Measurements from ENCODE around the gene DEGS2. TPM values are rescaled to one million over a fixed set of nuclear protein-coding genes. Genes with fewer than 3 reads are reported as not detected.
"Not testable (repeated sequence)": the region's sequence is repeated elsewhere in the genome, so short reads cannot be mapped to it uniquely, and the experiment has no call there.

DEGS2 gene
- total and polyA plus RNA-seq, 2 experiments from 2014 or later: 1.3 to 2.7 TPM

DNA sequence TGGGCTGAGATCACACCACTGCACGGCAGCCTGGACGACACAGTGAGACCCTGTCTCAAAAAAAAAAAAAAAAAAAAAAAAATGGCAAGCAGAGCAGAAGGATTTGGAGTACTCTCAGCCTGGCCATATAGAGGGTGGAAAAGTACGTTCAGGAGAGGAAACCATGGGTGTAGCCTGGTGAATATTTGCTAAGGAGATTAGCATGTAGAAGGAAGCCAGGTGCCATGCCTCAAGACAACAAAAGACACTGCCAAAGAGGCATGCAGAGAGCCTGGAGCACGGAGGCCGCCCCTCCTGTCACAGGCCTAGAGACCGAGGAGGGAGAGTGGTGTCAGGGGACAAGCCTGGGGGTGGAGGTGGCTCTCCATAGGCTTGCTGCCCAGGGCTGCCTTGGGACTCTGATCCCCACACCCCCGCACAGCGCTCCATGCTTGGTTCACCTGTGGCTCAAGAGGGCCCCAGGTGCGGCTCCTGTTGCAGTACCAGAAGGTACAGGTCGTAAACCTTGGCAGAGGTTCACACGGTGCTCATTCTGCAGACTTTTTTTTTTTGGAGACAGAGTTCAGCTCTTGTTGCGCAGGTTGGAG is 27.9 kb upstream of the DEGS2 start:
- no peak overlapping the region for H3K27ac ChIP-seq
- no peak for TF ChIP-seq CTCF (IDR thresholded peaks at IDR 0.05; ENCODE audit: low read depth, low read length)
- DNase-seq (ENCODE audit: low read depth in 1 of 2, low spot score in 1 of 2): no peak
- H3K4me3 ChIP-seq: no peak overlapping the region
- no peaks in the 10 kb centered on the region for H3K36me3 ChIP-seq
- no peaks in the 10 kb centered on the region for H3K9me3 ChIP-seq (ENCODE audit: low read depth)
- H3K4me1 ChIP-seq (ENCODE audit: low read depth): peaks cover 2% of the 10 kb centered on the region
- no peaks in the 10 kb centered on the region for H3K27me3 ChIP-seq

GRCh38 chr14:100181876-100182551 is 22.6 kb upstream of the DEGS2 start:
- H3K27me3 ChIP-seq; H3K4me1 ChIP-seq (ENCODE audit: low read depth); H3K9me3 ChIP-seq (ENCODE audit: low read depth); DNase-seq (ENCODE audit: low read depth in 1 of 2, low spot score in 1 of 2); H3K4me3 ChIP-seq; H3K27ac ChIP-seq; H3K36me3 ChIP-seq: not testable (repeated sequence)

DNA sequence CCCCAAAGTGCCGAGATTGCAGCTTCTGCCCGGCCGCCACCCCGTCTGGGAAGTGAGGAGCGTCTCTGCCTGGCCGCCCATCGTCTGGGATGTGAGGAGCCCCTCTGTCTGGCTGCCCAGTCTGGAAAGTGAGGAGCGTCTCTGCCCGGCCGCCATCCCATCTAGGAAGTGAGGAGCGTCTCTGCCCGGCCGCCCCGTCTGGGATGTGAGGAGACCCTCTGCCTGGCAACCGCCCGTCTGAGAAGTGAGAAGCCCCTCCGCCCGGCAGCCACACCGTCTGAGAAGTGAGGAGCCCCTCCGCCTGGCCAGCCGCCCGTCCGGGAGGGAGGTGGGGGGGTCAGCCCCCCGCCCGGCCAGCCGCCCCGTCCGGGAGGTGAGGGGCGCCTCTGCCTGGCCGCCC is 21.2 kb upstream of the DEGS2 start:
- not testable (repeated sequence) for DNase-seq (ENCODE audit: low read depth in 1 of 2, low spot score in 1 of 2); H3K9me3 ChIP-seq (ENCODE audit: low read depth); H3K27ac ChIP-seq; H3K4me3 ChIP-seq; H3K27me3 ChIP-seq; H3K4me1 ChIP-seq (ENCODE audit: low read depth); H3K36me3 ChIP-seq

DNA sequence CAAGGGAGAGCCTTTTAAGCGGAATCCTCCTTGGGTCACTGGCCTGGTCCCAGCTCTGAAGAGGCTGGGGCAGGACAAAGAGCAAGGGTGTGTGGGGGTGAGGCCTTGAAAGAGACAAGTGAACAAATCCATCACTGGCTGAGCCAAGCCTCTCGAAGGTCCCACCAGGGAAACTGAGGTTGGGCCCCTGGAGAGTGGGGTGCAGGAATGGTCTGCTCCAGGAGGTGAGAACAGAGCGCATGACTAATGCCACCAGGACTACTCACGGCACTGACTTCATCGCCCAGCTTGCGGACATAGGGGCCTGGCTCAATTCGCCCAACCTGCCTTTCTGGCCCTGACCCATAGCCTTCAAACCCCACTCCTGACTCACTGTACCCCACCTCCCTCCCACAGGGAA is 19.2 kb upstream of the DEGS2 start:
- DNase-seq (ENCODE audit: low read depth in 1 of 2, low spot score in 1 of 2): no peak
- Histone ChIP-seq H3K27me3 (no peaks in the 10 kb centered on the region), H3K9me3 (ENCODE audit: low read depth) (no peaks in the 10 kb centered on the region), H3K36me3 (no peaks in the 10 kb centered on the region), H3K27ac (no peak overlapping the region), H3K4me1 (ENCODE audit: low read depth) (no peaks in the 10 kb centered on the region), H3K4me3 (no peak overlapping the region)
- TF ChIP-seq CTCF (IDR thresholded peaks at IDR 0.05; ENCODE audit: low read depth, low read length): no peak

DNA sequence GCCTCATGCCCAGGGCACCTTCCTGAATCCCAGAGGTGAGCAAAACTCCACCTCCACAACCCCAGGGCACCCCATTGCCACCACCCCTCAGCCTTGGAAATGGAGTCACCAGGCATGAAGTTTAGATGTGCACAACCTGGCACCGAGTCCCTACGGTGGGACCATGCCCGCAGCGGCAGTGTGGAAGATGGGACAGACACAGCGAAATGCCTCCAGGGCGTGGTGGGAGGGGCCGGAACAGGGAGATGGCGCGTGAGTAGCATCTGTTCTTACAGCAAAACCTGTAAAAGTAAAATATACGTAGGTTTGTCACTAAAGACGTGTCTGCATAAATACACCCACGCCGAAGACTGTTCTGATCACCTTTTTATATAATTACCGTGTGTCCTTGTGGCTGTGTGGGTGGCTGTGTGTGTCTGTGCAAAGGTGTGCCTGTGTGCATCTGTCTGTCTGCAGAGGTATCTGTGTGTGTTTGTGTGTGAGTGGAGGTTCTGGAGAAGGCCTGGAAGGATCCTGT is 17.4 kb upstream of the DEGS2 start:
- no peak for DNase-seq (ENCODE audit: low read depth in 1 of 2, low spot score in 1 of 2)
- H3K27me3 ChIP-seq: peaks cover 3% of the 10 kb centered on the region
- no peaks in the 10 kb centered on the region for H3K4me1 ChIP-seq (ENCODE audit: low read depth)
- no peak overlapping the region for H3K27ac ChIP-seq
- no peaks in the 10 kb centered on the region for H3K36me3 ChIP-seq
- H3K4me3 ChIP-seq: no peak overlapping the region
- no peak for TF ChIP-seq CTCF (IDR thresholded peaks at IDR 0.05; ENCODE audit: low read depth, low read length)
- no peaks in the 10 kb centered on the region for H3K9me3 ChIP-seq (ENCODE audit: low read depth)

DNA sequence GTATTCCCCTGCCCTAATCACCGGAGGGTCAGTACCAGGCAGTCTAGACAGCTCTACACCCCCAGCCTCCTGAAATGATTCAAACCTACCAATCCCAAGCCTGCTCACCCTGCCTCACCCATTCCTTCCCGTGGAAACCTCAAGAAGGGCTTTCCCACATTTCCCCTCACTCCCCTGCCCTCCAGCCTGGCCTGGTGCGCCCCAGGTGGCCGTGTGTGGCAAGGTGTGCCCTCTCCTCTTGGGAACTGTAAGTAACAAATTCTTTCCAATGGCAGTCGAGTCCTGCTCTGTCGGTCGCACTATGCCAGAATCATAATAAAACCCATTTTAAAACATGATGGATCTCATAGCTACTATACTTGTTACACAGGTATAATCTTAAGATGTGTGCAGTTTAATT is 13.9 kb upstream of the DEGS2 start:
- Histone ChIP-seq H3K36me3 (no peaks in the 10 kb centered on the region), H3K9me3 (ENCODE audit: low read depth) (no peaks in the 10 kb centered on the region), H3K27ac (no peak overlapping the region), H3K4me3 (no peak overlapping the region), H3K4me1 (ENCODE audit: low read depth) (no peaks in the 10 kb centered on the region), H3K27me3 (peaks cover 7% of the 10 kb centered on the region)
- DNase-seq (ENCODE audit: low read depth in 1 of 2, low spot score in 1 of 2): no peak
- no peak for TF ChIP-seq CTCF (IDR thresholded peaks at IDR 0.05; ENCODE audit: low read depth, low read length)

Measured in cardiac muscle cell (in vitro differentiated cells and primary cell).